HG03066 (cell line): ENCODE results near the gene CDK11A.
"Not testable (repeated sequence)": the region's sequence is repeated elsewhere in the genome, so short reads cannot be mapped to it uniquely, and the experiment has no call there.

Experiments used
- ATAC-seq: cut with Tn5 transposase; IDR thresholded peaks from one replicate; pipeline ENCODE4 v1.9.1; 2021; ENCODE audit warnings: low read depth; ENCODE audit not compliant: unreplicated experiment

CDK11A gene

DNA sequence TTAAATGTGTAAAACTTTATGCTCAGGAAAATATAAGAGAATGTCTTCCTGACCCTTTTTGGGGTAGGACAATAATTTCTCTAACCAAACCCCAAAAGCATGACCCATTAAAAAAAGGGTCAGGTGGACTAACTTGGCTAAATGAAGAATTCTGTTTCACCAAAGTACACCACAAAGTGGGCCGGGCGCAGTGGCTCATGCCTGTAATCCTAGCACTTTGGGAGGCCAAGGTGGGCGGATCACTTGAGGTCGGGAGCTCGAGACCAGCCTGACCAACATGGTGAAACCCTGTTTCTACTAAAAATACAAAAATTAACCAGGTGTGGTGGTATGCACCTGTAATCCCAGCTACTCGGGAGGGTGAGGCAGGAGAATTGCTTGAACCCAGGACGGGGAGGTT lies 34.6 kb downstream of the CDK11A start:
- not testable (repeated sequence) for ATAC-seq

DNA sequence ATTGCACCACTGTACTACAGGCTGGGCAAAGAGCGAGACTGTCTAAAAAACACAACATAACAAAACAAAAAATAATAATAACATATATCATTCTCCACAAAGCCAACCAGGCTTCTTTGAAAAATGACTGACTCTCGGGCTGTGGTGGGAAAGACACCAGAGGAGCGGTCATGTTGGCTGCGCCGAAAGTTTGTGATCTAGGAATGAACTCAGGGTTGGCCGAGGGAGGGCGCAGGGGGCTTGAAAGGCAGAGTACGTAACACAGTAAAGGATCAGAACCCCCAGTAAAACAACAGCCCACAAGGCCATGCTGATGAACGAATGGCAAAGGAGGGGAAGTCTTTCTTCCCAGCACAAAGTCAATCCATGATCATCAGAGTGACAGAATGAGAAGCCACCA lies 36.3 kb downstream of the CDK11A start:
- no peak for ATAC-seq

DNA sequence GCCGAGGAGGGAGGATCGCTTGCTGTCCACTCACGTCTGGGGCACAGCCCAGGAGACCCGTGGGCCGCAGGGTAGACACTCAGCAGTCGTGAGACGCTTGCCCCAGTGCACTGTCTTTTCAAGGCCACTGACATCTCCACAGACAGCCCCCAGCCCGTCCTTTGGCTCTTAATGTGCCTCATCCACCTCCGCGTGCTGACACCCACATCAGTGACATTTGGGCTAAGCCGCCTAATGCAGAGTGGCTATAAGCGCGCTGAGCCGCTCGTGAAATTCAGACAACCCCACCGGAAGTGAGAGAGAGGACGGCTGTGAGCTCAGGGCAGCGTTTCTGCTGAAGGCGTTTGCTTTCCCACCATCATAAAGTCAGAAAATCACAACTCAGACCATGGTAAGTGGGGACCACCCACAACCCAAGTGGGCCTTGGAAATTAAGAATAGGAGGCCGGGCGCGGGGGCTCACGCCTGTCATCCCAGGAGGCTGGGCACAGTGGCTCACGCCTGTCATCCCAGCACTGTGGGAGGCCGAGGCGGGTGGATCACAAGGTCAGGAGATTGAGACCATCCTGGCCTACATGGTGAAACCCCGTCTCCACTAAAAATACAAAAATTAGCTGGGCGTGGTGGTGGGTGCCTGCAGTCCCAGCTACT lies 40.0 kb downstream of the CDK11A start:
- no peak for ATAC-seq

- no peak for ATAC-seq
Measured at GRCh38 chr1:1683104-1683905, 40.9 kb downstream of the CDK11A start.

DNA sequence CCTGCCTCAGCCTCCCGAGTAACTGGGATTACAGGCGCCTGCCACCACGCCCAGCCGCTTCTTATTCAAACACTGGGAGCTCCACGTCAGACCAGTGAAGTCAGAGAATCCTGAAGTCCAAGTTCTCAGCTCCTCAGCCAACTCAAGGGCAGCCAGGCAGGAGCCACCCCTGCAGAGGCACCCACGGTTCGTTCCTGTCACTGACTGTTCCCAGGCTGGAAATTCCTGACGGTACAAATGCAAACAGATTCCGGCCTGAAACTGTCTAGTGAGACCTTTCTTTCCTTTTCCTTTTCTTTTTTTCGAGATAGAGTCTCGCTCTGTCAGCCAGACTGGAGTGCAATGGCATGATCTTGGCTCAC lies 43.3 kb downstream of the CDK11A start:
- no peak for ATAC-seq

GRCh38 chr1:1680031-1680911 lies 43.9 kb downstream of the CDK11A start:
- ATAC-seq: no peak

- no peak for ATAC-seq
Measured at GRCh38 chr1:1678581-1679380, 45.4 kb downstream of the CDK11A start.

DNA sequence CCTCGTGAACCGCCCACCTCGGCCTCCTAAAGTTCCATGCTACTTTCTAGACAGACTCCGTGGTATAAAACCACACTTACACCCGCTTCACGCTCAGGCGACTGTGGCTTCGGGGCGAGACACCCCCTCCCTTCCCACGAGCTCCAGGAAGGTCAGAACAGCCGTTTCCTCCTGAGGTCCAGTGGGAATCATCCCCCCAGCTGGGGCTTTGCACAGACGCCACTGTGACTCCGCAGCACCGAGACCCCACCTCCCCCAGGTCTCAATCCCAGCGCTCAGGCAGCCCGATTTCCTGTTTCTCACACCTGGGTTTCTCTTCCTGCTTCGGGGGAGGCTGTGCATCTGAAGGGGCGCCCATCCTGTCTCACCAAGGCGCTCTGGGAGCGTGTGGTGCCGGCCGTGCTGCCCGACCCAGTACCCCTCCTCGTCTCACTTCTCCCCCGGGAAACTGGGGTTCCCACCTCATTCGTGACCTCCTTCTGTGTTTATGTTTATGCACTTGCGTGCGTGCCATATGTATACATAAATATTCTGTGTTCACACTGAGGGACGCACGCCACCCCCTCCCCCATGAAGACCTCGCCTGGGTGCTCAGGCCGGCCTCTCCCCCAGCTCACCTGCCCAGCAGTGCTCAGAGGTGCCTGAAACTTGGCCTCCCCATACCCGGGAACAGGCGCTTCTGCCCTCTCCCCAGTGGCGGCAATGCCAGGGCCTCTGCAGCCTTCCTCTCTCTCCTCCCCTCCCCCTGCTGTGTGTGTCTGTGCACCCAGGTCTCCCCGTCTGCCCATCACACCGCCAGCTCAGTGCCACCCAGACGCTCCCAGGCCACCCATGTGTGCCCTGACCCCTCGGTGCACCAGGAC lies 46.2 kb downstream of the CDK11A start:
- peak; percentile 61 for ATAC-seq

GRCh38 chr1:1676087-1676486 lies 48.1 kb downstream of the CDK11A start:
- not testable (repeated sequence) for ATAC-seq

DNA sequence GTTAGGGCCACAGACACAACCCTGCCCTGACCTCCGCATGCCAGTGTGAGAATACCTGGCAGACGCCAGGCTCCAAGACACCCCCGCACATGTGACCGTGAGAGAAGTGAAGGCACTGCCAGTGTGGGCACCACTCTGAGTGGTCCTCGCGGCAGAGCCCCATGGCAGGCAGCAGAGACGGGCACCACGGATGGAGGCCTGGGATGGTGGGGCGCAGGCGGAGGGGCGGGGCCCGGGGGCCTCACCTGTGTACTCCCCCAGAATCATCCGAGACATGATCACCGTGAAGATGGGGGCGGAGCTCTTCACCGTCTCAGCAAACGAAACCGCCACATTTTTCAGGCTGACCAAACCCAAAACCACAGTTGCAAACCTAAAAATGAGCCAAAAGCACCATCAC lies 48.9 kb downstream of the CDK11A start:
- not testable (repeated sequence) for ATAC-seq

DNA sequence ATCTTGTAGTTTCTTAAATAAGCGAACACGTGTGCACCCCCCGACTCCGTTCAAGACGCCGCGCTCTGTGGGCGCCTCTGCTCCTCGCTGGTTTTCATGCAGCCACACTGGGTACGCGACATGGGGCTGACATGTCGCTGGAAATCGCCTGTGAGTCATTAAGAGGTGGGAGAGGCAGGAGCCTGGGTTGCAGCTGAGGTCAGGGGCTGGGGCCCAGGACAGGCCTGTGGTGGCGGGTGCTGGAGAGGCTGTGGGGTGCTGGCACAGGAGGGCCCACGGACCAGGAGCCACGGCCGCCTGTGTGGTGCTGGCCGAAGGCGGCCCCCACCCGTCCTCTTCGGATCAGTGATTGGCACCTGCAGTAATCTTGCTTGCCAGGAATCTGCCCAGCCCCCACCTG lies 49.4 kb downstream of the CDK11A start:
- not testable (repeated sequence) for ATAC-seq

DNA sequence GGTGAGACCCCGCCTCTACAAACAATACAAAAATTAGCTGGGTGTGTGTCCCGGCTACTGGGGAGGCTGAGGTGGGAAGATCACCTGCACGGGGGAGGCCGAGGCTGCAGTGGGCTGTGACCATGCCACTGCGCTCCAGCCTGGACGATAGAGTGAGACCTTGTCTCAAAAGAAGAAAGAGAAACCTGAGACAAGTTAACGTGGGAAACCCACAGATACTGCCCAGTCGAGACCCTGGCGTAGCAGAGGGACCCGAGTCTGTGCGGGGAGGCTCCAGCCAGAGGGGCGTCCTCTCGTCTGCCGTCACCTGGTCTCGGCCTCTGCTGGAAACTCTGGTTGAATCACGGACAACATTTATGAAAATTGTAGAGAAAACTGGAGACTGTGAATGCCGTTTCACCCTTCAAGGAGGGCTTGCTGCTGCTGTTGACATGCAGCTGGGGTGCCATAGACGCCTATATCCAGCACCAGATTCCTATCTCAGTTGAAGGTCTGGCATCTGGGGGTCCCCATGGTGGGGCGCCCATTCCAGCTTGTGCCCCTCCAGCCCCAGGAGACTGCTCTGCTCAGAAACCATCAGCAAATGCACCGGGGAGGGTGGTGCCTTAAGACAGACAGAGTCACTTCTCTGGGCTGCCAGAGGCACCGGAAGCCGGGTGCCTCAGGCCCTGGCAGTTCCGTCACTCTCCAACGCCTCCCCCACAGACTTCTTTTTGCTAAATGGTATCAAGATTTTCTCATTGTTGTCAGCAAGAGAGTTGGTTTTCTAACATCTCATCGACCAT lies 51.8 kb downstream of the CDK11A start:
- ATAC-seq: no peak

- ATAC-seq: no peak
Measured at GRCh38 chr1:1671365-1672119, 52.6 kb downstream of the CDK11A start.

DNA sequence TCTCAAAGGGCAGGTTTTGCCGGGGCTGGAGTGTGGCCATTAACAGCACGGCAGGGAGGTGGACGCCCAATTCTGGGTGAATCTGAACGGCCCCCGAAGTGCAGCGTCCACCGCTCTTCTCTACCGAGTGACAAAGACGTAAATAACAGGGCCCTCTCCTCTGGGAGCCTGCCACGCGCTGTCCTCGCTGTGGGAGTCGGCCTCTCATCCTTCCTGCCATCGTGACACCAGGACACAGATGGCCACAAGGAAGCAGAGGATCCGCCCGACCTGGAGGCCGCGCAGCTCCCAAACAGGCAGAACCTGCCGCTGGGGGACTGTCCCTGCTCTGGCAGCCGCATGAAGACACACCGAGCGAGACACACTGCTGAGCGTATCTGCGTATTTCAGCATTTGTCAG lies 53.3 kb downstream of the CDK11A start:
- no peak for ATAC-seq

DNA sequence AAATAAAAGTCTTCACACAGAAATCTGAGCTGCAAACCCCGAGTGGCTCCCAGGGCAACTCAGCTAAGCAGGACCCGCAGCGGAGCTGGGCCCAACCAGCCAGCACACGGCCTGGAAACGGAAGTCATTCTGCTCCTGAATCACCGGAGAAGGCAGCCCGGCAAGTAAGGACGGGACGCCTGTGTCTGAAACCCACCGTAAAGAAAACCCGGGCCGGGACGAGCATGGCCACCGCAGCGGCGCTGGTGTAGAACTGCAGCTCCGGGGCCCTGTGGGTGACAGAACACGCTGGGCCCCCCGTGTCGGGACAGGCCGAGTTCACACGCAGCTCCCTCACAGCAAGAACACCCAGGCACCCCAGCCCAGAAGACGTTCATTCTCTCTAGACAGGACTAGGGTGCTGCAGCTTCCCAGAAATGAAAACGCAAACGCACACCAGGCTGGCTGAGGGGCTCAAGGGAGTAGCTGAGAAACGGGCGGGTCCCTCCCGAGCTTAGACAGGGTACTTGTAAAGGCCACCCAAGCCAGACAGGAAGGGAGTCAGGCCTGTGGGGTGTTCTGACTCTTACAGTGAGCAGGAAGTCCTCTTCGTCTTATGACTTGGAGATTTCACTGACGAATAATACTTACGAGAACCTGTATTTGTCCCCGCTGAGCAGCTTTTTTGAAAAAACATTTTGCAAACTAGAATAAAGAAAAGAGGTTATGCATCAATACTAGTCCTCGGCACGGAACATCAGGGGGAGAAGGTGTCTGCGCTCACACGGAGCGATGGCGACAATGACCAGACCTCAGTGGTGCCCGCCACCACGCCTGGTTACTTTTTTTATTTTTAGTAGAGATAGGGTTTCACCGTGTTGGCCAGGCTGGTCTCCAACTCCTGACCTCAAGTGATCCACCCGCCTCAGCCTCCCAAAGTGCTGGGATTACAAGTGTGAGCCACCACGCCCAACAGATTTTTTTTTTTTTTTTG lies 54.4 kb downstream of the CDK11A start:
- ATAC-seq: no peak

DNA sequence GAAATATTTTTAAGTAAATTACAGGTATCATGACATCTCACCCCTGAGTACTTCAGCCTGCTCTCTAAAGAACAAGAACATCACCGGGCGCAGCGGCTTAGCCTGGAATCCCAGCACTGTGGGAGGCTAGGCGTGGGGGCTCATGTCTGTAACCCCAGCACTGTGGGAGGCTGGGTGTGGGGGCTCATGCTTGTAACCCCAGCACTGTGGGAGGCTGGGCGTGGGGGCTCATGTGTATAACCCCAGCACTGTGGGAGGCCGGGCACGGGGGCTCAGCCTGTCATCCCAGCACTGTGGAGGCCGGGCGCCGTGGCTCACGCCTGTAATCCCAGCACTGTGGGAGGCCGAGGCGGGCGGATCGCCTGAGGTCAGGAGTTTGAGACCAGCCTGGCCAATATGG lies 57.6 kb downstream of the CDK11A start:
- no peak for ATAC-seq

DNA sequence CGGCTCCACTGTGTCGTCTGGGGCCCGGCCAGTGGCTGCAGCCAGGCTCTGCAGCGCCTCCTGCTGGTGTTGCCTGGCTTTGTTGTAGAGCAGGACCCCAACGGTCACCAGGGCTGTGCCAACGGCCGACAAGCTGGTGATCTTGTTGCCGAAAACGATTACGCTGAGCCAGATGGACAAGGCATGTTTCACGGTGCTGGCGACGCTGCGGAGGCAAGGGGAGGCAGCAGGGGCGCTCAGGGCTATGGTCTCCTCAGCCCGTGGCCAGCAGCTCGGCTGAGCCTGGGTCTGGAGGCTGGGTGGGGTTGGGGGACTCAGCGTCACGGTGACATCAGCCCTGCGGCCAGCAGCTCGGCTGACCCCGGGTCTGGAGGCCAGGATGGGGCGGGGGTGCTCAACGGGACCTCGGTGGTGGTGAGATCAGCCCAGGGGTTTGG lies 58.3 kb downstream of the CDK11A start:
- ATAC-seq: no peak
